ENCODE results near the gene NUDCD3. TPM values are rescaled to one million over a fixed set of nuclear protein-coding genes. Genes with fewer than 3 reads are reported as not detected.

NUDCD3 gene
- total and polyA plus RNA-seq, 4 donors = 15.4 to 30.7 (median 24.3) TPM

DNA sequence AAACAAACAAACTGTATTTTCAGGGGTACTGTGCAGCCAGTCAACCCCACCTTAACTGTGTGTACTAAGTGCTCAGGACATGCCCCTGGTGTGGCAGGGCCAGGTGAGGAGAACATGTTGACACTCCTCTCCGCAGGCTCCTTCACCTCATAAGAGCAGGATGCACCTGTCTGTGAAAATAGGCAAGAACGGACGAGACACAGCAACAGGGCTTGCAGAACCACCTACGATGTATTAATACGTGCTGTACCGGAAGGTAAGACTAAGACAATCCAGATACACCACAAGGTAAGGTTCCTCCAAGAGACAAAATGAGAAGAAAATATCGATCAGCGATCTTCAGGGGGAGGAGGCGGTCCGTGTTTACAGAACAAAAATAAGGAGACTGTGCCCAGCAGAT is 99.3 kb downstream of the NUDCD3 start:
- no peaks in the 10 kb centered on the region for H3K4me1 ChIP-seq (ENCODE audit: control insufficient read depth in 4 of 4, insufficient read depth in 4 of 4, low read length in 3 of 4)
- no peaks in the 10 kb centered on the region for H3K27me3 ChIP-seq (ENCODE audit: control insufficient read depth in 4 of 4, insufficient read depth in 4 of 4, low read length in 3 of 4)
- peaks cover 7 to 46% (median 29%) of the 10 kb centered on the region in 4 donors for H3K36me3 ChIP-seq (ENCODE audit: control insufficient read depth in 4 of 4, insufficient read depth in 3 of 4, low read depth in 1 of 4, low read length in 3 of 4)
- no peak overlapping the region for H3K9ac ChIP-seq (ENCODE audit: low read depth in 1 of 2, low read length in 2 of 2)
- H3K4me3 ChIP-seq (ENCODE audit: low read depth in 1 of 3, low read length in 3 of 3) = no peak overlapping the region
- H3K9me3 ChIP-seq (ENCODE audit: control insufficient read depth in 4 of 4, low read length in 3 of 4) = no peaks in the 10 kb centered on the region
- 96% methylated on average over 10 of the region's 10 CpGs for WGBS
- DNase-seq (ENCODE audit: low spot score) = peak; percentile 17
- no peak overlapping the region for H3K27ac ChIP-seq (ENCODE audit: low read depth in 1 of 2, low read length in 2 of 2)
- TF ChIP-seq RAD21 (IDR thresholded peaks at IDR 0.05) (no peak), NR2F2 (IDR thresholded peaks at IDR 0.05) (no peak), HNF4A (conservative IDR thresholded peaks at IDR 0.05) (no peak), GABPA (IDR thresholded peaks at IDR 0.05 in 1 of 2, conservative IDR thresholded peaks at IDR 0.05 in 1 of 2) (no peak), TAF1 (conservative IDR thresholded peaks at IDR 0.05) (no peak), HNF4G (IDR thresholded peaks at IDR 0.05) (no peak), YY1 (IDR thresholded peaks at IDR 0.05) (no peak)
- TF ChIP-seq, protein P1, sequence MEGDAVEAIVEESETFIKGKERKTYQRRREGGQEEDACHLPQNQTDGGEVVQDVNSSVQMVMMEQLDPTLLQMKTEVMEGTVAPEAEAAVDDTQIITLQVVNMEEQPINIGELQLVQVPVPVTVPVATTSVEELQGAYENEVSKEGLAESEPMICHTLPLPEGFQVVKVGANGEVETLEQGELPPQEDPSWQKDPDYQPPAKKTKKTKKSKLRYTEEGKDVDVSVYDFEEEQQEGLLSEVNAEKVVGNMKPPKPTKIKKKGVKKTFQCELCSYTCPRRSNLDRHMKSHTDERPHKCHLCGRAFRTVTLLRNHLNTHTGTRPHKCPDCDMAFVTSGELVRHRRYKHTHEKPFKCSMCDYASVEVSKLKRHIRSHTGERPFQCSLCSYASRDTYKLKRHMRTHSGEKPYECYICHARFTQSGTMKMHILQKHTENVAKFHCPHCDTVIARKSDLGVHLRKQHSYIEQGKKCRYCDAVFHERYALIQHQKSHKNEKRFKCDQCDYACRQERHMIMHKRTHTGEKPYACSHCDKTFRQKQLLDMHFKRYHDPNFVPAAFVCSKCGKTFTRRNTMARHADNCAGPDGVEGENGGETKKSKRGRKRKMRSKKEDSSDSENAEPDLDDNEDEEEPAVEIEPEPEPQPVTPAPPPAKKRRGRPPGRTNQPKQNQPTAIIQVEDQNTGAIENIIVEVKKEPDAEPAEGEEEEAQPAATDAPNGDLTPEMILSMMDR (IDR thresholded peaks at IDR 0.05; ENCODE audit: low read depth, low read length, missing input control) = no peak
- TF ChIP-seq, protein P2, sequence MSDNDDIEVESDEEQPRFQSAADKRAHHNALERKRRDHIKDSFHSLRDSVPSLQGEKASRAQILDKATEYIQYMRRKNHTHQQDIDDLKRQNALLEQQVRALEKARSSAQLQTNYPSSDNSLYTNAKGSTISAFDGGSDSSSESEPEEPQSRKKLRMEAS (IDR thresholded peaks at IDR 0.05) = no peak
- TF ChIP-seq, protein P3, sequence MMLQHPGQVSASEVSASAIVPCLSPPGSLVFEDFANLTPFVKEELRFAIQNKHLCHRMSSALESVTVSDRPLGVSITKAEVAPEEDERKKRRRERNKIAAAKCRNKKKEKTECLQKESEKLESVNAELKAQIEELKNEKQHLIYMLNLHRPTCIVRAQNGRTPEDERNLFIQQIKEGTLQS (IDR thresholded peaks at IDR 0.05) = no peak
- TF ChIP-seq, protein P4, sequence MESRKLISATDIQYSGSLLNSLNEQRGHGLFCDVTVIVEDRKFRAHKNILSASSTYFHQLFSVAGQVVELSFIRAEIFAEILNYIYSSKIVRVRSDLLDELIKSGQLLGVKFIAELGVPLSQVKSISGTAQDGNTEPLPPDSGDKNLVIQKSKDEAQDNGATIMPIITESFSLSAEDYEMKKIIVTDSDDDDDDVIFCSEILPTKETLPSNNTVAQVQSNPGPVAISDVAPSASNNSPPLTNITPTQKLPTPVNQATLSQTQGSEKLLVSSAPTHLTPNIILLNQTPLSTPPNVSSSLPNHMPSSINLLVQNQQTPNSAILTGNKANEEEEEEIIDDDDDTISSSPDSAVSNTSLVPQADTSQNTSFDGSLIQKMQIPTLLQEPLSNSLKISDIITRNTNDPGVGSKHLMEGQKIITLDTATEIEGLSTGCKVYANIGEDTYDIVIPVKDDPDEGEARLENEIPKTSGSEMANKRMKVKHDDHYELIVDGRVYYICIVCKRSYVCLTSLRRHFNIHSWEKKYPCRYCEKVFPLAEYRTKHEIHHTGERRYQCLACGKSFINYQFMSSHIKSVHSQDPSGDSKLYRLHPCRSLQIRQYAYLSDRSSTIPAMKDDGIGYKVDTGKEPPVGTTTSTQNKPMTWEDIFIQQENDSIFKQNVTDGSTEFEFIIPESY (IDR thresholded peaks at IDR 0.05) = no peak

DNA sequence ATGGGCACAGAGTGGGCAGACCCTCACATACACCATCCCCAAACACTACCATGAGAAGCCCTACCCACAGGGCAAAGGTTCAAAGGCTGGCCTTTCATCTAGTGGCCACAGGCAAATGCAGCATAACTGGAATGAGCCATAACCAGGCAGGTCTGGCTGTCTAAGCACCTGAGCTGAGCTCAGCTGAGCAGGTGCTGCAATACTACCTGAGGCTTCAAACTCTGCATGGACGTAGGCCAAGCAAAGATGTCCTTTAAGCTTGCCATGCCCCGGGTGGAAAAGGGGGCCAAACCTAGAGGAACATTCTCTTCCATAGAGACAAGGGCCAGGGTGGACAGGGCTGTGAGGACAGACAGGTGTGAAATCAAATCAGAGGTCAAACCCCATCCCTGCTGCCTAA is 99.8 kb downstream of the NUDCD3 start:
- Histone ChIP-seq H3K4me1 (ENCODE audit: control insufficient read depth in 4 of 4, insufficient read depth in 4 of 4, low read length in 3 of 4) (no peaks in the 10 kb centered on the region), H3K4me3 (ENCODE audit: low read depth in 1 of 3, low read length in 3 of 3) (no peak overlapping the region), H3K27ac (ENCODE audit: low read depth in 1 of 2, low read length in 2 of 2) (no peak overlapping the region), H3K27me3 (ENCODE audit: control insufficient read depth in 4 of 4, insufficient read depth in 4 of 4, low read length in 3 of 4) (no peaks in the 10 kb centered on the region), H3K9ac (ENCODE audit: low read depth in 1 of 2, low read length in 2 of 2) (no peak overlapping the region), H3K9me3 (ENCODE audit: control insufficient read depth in 4 of 4, low read length in 3 of 4) (no peaks in the 10 kb centered on the region), H3K36me3 (ENCODE audit: control insufficient read depth in 4 of 4, insufficient read depth in 3 of 4, low read depth in 1 of 4, low read length in 3 of 4) (peaks cover 7 to 50% (median 31%) of the 10 kb centered on the region in 4 donors)
- no peak for TF ChIP-seq FOXA1 (IDR thresholded peaks at IDR 0.05)
- TF ChIP-seq JUND (IDR thresholded peaks at IDR 0.05) = no peak
- TF ChIP-seq, protein P2 (IDR thresholded peaks at IDR 0.05) = no peak
- TF ChIP-seq HNF4G (IDR thresholded peaks at IDR 0.05) = no peak
- no peak for TF ChIP-seq GABPA (IDR thresholded peaks at IDR 0.05 in 1 of 2, conservative IDR thresholded peaks at IDR 0.05 in 1 of 2)
- TF ChIP-seq, protein P3 (IDR thresholded peaks at IDR 0.05) = no peak
- no peak for TF ChIP-seq SP1 (IDR thresholded peaks at IDR 0.05)
- no peak for TF ChIP-seq EGR1 (IDR thresholded peaks at IDR 0.05; ENCODE audit: low read depth in 2 of 2)
- TF ChIP-seq FOXA2 (IDR thresholded peaks at IDR 0.05) = no peak
- no peak for TF ChIP-seq NR2F2 (IDR thresholded peaks at IDR 0.05)
- TF ChIP-seq RXRA (IDR thresholded peaks at IDR 0.05) = no peak
- no peak for TF ChIP-seq RAD21 (IDR thresholded peaks at IDR 0.05)
- no peak for TF ChIP-seq HNF4A (conservative IDR thresholded peaks at IDR 0.05)
- TF ChIP-seq, protein P5, sequence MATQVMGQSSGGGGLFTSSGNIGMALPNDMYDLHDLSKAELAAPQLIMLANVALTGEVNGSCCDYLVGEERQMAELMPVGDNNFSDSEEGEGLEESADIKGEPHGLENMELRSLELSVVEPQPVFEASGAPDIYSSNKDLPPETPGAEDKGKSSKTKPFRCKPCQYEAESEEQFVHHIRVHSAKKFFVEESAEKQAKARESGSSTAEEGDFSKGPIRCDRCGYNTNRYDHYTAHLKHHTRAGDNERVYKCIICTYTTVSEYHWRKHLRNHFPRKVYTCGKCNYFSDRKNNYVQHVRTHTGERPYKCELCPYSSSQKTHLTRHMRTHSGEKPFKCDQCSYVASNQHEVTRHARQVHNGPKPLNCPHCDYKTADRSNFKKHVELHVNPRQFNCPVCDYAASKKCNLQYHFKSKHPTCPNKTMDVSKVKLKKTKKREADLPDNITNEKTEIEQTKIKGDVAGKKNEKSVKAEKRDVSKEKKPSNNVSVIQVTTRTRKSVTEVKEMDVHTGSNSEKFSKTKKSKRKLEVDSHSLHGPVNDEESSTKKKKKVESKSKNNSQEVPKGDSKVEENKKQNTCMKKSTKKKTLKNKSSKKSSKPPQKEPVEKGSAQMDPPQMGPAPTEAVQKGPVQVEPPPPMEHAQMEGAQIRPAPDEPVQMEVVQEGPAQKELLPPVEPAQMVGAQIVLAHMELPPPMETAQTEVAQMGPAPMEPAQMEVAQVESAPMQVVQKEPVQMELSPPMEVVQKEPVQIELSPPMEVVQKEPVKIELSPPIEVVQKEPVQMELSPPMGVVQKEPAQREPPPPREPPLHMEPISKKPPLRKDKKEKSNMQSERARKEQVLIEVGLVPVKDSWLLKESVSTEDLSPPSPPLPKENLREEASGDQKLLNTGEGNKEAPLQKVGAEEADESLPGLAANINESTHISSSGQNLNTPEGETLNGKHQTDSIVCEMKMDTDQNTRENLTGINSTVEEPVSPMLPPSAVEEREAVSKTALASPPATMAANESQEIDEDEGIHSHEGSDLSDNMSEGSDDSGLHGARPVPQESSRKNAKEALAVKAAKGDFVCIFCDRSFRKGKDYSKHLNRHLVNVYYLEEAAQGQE (IDR thresholded peaks at IDR 0.05) = no peak
- TF ChIP-seq, protein P1 (IDR thresholded peaks at IDR 0.05; ENCODE audit: low read depth, low read length, missing input control) = no peak
- TF ChIP-seq, protein P4 (IDR thresholded peaks at IDR 0.05) = no peak
- no peak for TF ChIP-seq TAF1 (conservative IDR thresholded peaks at IDR 0.05)
- TF ChIP-seq YY1 (IDR thresholded peaks at IDR 0.05) = no peak
- 93% methylated on average over 2 of the region's 2 CpGs for WGBS
- DNase-seq (ENCODE audit: low spot score) = peak; percentile 20

All from liver (tissue), 9 donors.